ENCODE data around the gene LMF2. TPM values are rescaled to one million over a fixed set of nuclear protein-coding genes. Genes with fewer than 3 reads are reported as not detected.
"Not testable (repeated sequence)": the region's sequence is repeated elsewhere in the genome, so short reads cannot be mapped to it uniquely, and the experiment has no call there.

Gene LMF2
- total RNA-seq, 4 donors from 2014 or later: 35.4 to 65.0 (median 46.2) TPM

- H3K9me3 ChIP-seq; DNase-seq; intact Hi-C loops (cut with DNase I); H3K36me3 ChIP-seq: not testable (repeated sequence)
- 24 to 37% methylated on average over 5 of the region's 5 CpGs for WGBS, 2 donors
- peaks cover 0 to 30% (median 0%) of the 10 kb centered on the region in 4 donors for H3K27me3 ChIP-seq
- peak in 1 of 4 donors; percentile 20 for TF ChIP-seq POLR2A (IDR thresholded peaks at IDR 0.05)
- peak overlapping the region; percentile 85 to 95 (median 94) for H3K27ac ChIP-seq
- H3K4me1 ChIP-seq: peaks cover 40 to 92% (median 72%) of the 10 kb centered on the region in 3 donors
- peak overlapping the region in 1 of 4 donors; percentile 28 for H3K4me3 ChIP-seq
Measured at GRCh38 chr22:50541667-50542026, 34.1 kb upstream of the LMF2 start.

GRCh38 chr22:50540381-50540780 lies 32.9 kb upstream of the LMF2 start:
- Histone ChIP-seq H3K4me1 (peaks cover 37 to 91% (median 64%) of the 10 kb centered on the region in 3 donors), H3K27ac (peak overlapping the region; percentile 85 to 95 (median 94)), H3K4me3 (no peak overlapping the region), H3K27me3 (peaks cover 0 to 17% (median 0%) of the 10 kb centered on the region in 4 donors), H3K9me3 (no peaks in the 10 kb centered on the region), H3K36me3 (no peaks in the 10 kb centered on the region)
- DNase-seq: no peak
- TF ChIP-seq, protein P1, sequence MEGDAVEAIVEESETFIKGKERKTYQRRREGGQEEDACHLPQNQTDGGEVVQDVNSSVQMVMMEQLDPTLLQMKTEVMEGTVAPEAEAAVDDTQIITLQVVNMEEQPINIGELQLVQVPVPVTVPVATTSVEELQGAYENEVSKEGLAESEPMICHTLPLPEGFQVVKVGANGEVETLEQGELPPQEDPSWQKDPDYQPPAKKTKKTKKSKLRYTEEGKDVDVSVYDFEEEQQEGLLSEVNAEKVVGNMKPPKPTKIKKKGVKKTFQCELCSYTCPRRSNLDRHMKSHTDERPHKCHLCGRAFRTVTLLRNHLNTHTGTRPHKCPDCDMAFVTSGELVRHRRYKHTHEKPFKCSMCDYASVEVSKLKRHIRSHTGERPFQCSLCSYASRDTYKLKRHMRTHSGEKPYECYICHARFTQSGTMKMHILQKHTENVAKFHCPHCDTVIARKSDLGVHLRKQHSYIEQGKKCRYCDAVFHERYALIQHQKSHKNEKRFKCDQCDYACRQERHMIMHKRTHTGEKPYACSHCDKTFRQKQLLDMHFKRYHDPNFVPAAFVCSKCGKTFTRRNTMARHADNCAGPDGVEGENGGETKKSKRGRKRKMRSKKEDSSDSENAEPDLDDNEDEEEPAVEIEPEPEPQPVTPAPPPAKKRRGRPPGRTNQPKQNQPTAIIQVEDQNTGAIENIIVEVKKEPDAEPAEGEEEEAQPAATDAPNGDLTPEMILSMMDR (IDR thresholded peaks at IDR 0.05): no peak
- no peak for TF ChIP-seq POLR2A (IDR thresholded peaks at IDR 0.05)
- 45 to 81% methylated on average over 10 of the region's 10 CpGs for WGBS, 2 donors
- intact Hi-C loops (cut with DNase I): no loop called here

DNA sequence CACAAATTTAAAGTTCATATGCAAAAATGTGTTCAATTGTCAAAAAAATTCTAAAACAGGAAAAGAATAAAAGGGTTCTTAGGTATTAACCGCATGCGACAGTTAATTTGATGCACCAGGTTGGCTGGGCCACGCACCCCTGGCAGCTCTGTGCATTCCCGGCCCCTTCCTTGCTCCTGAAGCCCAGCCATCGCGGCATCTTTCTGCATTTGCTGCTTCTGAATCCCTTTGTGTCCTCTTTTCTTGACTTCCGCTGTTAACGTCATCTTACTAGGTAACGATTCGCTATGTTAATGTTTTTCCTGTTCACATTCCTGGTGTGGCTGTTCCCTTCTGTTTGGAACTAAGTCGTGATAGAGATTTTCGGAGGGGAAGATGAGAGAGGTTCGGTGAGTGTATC lies 30.3 kb upstream of the LMF2 start:
- peak overlapping the region; percentile 85 to 95 (median 94) for H3K27ac ChIP-seq
- H3K36me3 ChIP-seq: no peaks in the 10 kb centered on the region
- WGBS, 2 donors: 80 to 89% methylated on average over 12 to 13 of the region's 13 CpGs
- DNase-seq: no peak
- H3K4me3 ChIP-seq: no peak overlapping the region
- H3K9me3 ChIP-seq: no peaks in the 10 kb centered on the region
- peaks cover 0 to 20% (median 0%) of the 10 kb centered on the region in 4 donors for H3K27me3 ChIP-seq
- peaks cover 21 to 85% (median 38%) of the 10 kb centered on the region in 3 donors for H3K4me1 ChIP-seq
- intact Hi-C loops (cut with DNase I): no loop called here
- no peak for TF ChIP-seq POLR2A (IDR thresholded peaks at IDR 0.05)
- TF ChIP-seq, protein P1 (IDR thresholded peaks at IDR 0.05): no peak

- WGBS, 2 donors: 28 to 67% methylated on average over 3 of the region's 3 CpGs
- Histone ChIP-seq H3K4me1 (peaks cover 31 to 85% (median 31%) of the 10 kb centered on the region in 3 donors), H3K4me3 (no peak overlapping the region), H3K9me3 (no peaks in the 10 kb centered on the region), H3K36me3 (no peaks in the 10 kb centered on the region), H3K27ac (peak overlapping the region in 3 of 4 donors; percentile 7 to 68 (median 49)), H3K27me3 (peaks cover 0 to 34% (median 0%) of the 10 kb centered on the region in 4 donors)
- TF ChIP-seq POLR2A (IDR thresholded peaks at IDR 0.05): no peak
- TF ChIP-seq, protein P1 (IDR thresholded peaks at IDR 0.05): no peak
- DNase-seq: no peak
- intact Hi-C loops (cut with DNase I): no loop called here
Measured at GRCh38 chr22:50536226-50536625, 28.7 kb upstream of the LMF2 start.

- H3K36me3 ChIP-seq: no peaks in the 10 kb centered on the region
- no peak overlapping the region for H3K4me3 ChIP-seq
- intact Hi-C loops (cut with DNase I): no loop called here
- no peak for DNase-seq
- WGBS, 2 donors: 85 to 89% methylated on average over 6 to 8 of the region's 8 CpGs
- TF ChIP-seq, protein P1 (IDR thresholded peaks at IDR 0.05): no peak
- no peak for TF ChIP-seq POLR2A (IDR thresholded peaks at IDR 0.05)
- H3K9me3 ChIP-seq: no peaks in the 10 kb centered on the region
- peaks cover 0 to 45% (median 0%) of the 10 kb centered on the region in 4 donors for H3K27me3 ChIP-seq
- peaks cover 22 to 85% (median 34%) of the 10 kb centered on the region in 3 donors for H3K4me1 ChIP-seq
- H3K27ac ChIP-seq: no peak overlapping the region
Measured at GRCh38 chr22:50535113-50535512, 27.6 kb upstream of the LMF2 start.

Data from esophagus squamous epithelium (tissue), 5 donors.